ENCODE measurements around the gene PI4KB.
A peak's percentile ranks its signal among the peaks of the same experiment; 100 is the strongest.
"Not testable (repeated sequence)": the region's sequence is repeated elsewhere in the genome, so short reads cannot be mapped to it uniquely, and the experiment has no call there.

Gene PI4KB

GRCh38 chr1:151327223-151327902 is at the start of gene PI4KB:
TSS of gene PI4KB (minus strand) at chr1:151327416. CDS start at chr1:151316481, 10,935 bp downstream.
- peak; percentile 100 for DNase-seq

GRCh38 chr1:151373196-151373595 is 46.0 kb upstream of the PI4KB start:
- peak; percentile 23 for DNase-seq

- peak; percentile 97 for DNase-seq
Measured at GRCh38 chr1:151372058-151372934, 45.1 kb upstream of the PI4KB start, which contains the start of gene SELENBP1. TSS of gene SELENBP1 (minus strand) at chr1:151372705. CDS start at chr1:151372641, 64 bp downstream.

GRCh38 chr1:151371370-151372057 is 44.3 kb upstream of the PI4KB start:
- DNase-seq = peak; percentile 90

- peak; percentile 53 for DNase-seq
Measured at GRCh38 chr1:151370211-151370911, 43.1 kb upstream of the PI4KB start.

- DNase-seq = no peak
Measured at GRCh38 chr1:151369621-151370048, 42.4 kb upstream of the PI4KB start.

GRCh38 chr1:151369302-151369610 is 42.0 kb upstream of the PI4KB start:
- no peak for DNase-seq

- DNase-seq = peak; percentile 68
Measured at GRCh38 chr1:151368393-151369301, 41.4 kb upstream of the PI4KB start.

GRCh38 chr1:151367658-151368392 is 40.6 kb upstream of the PI4KB start:
- no peak for DNase-seq

GRCh38 chr1:151364996-151365395 is 37.8 kb upstream of the PI4KB start:
- DNase-seq = no peak

- DNase-seq = no peak
Measured at GRCh38 chr1:151362308-151363155, 35.3 kb upstream of the PI4KB start.

GRCh38 chr1:151361883-151362282 is 34.7 kb upstream of the PI4KB start:
- DNase-seq = no peak

- DNase-seq = no peak
Measured at GRCh38 chr1:151356696-151357095, 29.5 kb upstream of the PI4KB start.

GRCh38 chr1:151352021-151352718 is 25.0 kb upstream of the PI4KB start:
- peak; percentile 32 for DNase-seq

GRCh38 chr1:151350323-151350722 is 23.1 kb upstream of the PI4KB start:
- DNase-seq = not testable (repeated sequence)

GRCh38 chr1:151347523-151348246 is 20.5 kb upstream of the PI4KB start:
- DNase-seq = no peak

- DNase-seq = peak; percentile 99
Measured at GRCh38 chr1:151346769-151347522, 19.7 kb upstream of the PI4KB start, which contains the start of gene RFX5. TSS of gene RFX5 (minus strand) at chr1:151347252. CDS start at chr1:151346320, 932 bp downstream.
